Measurements from ENCODE around the gene NRXN2. TPM values are rescaled to one million over a fixed set of nuclear protein-coding genes. Genes with fewer than 3 reads are reported as not detected.

The NRXN2 gene
- total RNA-seq, 1 donor = 0.73 TPM

GRCh38 chr11:64694026-64694755 lies 28.8 kb downstream of the NRXN2 start:
- Histone ChIP-seq H3K4me1 (ENCODE audit: insufficient read depth, low read length) (peaks cover under 1% of the 10 kb centered on the region), H3K4me3 (ENCODE audit: low read length) (no peak overlapping the region), H3K9me3 (ENCODE audit: low read depth, low read length) (no peaks in the 10 kb centered on the region), H3K27me3 (ENCODE audit: insufficient read depth, low read length) (peaks cover 5% of the 10 kb centered on the region)

- Histone ChIP-seq H3K4me3 (ENCODE audit: low read length) (no peak overlapping the region), H3K4me1 (ENCODE audit: insufficient read depth, low read length) (peaks cover 11% of the 10 kb centered on the region), H3K9me3 (ENCODE audit: low read depth, low read length) (no peaks in the 10 kb centered on the region), H3K27me3 (ENCODE audit: insufficient read depth, low read length) (peaks cover 5% of the 10 kb centered on the region)
Measured at GRCh38 chr11:64692764-64693331, 30.1 kb downstream of the NRXN2 start.

GRCh38 chr11:64691543-64691942 lies 31.5 kb downstream of the NRXN2 start:
- Histone ChIP-seq H3K4me1 (ENCODE audit: insufficient read depth, low read length) (peaks cover 18% of the 10 kb centered on the region), H3K27me3 (ENCODE audit: insufficient read depth, low read length) (peaks cover 5% of the 10 kb centered on the region), H3K4me3 (ENCODE audit: low read length) (no peak overlapping the region), H3K9me3 (ENCODE audit: low read depth, low read length) (no peaks in the 10 kb centered on the region)

- Histone ChIP-seq H3K9me3 (ENCODE audit: low read depth, low read length) (no peaks in the 10 kb centered on the region), H3K27me3 (ENCODE audit: insufficient read depth, low read length) (peaks cover 5% of the 10 kb centered on the region), H3K4me1 (ENCODE audit: insufficient read depth, low read length) (peaks cover 18% of the 10 kb centered on the region), H3K4me3 (ENCODE audit: low read length) (no peak overlapping the region)
Measured at GRCh38 chr11:64690235-64690634, 32.8 kb downstream of the NRXN2 start.

GRCh38 chr11:64688534-64688982 lies 34.4 kb downstream of the NRXN2 start:
- Histone ChIP-seq H3K4me1 (ENCODE audit: insufficient read depth, low read length) (peaks cover 18% of the 10 kb centered on the region), H3K4me3 (ENCODE audit: low read length) (peak overlapping the region; percentile 23), H3K9me3 (ENCODE audit: low read depth, low read length) (no peaks in the 10 kb centered on the region), H3K27me3 (ENCODE audit: insufficient read depth, low read length) (peaks cover 4% of the 10 kb centered on the region)

- Histone ChIP-seq H3K27me3 (ENCODE audit: insufficient read depth, low read length) (no peaks in the 10 kb centered on the region), H3K4me3 (ENCODE audit: low read length) (no peak overlapping the region)
Measured at GRCh38 chr11:64687643-64688533, 35.1 kb downstream of the NRXN2 start.

GRCh38 chr11:64687204-64687603 lies 35.8 kb downstream of the NRXN2 start:
- Histone ChIP-seq H3K9me3 (ENCODE audit: low read depth, low read length) (no peaks in the 10 kb centered on the region), H3K27me3 (ENCODE audit: insufficient read depth, low read length) (no peaks in the 10 kb centered on the region), H3K4me1 (ENCODE audit: insufficient read depth, low read length) (peaks cover 18% of the 10 kb centered on the region), H3K4me3 (ENCODE audit: low read length) (no peak overlapping the region)

More at GRCh38 chr11:64687643-64688533, 35.1 kb downstream of the NRXN2 start:
- Histone ChIP-seq H3K9me3 (ENCODE audit: low read depth, low read length) (no peaks in the 10 kb centered on the region), H3K4me1 (ENCODE audit: insufficient read depth, low read length) (peaks cover 18% of the 10 kb centered on the region)

- Histone ChIP-seq H3K4me3 (ENCODE audit: low read length) (no peak overlapping the region), H3K27me3 (ENCODE audit: insufficient read depth, low read length) (no peaks in the 10 kb centered on the region), H3K9me3 (ENCODE audit: low read depth, low read length) (no peaks in the 10 kb centered on the region), H3K4me1 (ENCODE audit: insufficient read depth, low read length) (peaks cover 18% of the 10 kb centered on the region)
Measured at GRCh38 chr11:64686466-64687170, 36.4 kb downstream of the NRXN2 start.

- H3K27me3 ChIP-seq (ENCODE audit: insufficient read depth, low read length) = no peaks in the 10 kb centered on the region
- no peaks in the 10 kb centered on the region for H3K9me3 ChIP-seq (ENCODE audit: low read depth, low read length)
- H3K4me1 ChIP-seq (ENCODE audit: insufficient read depth, low read length) = peaks cover 18% of the 10 kb centered on the region
- H3K4me3 ChIP-seq (ENCODE audit: low read length) = no peak overlapping the region
Measured at GRCh38 chr11:64685536-64685935, 37.5 kb downstream of the NRXN2 start.

GRCh38 chr11:64684357-64684756 lies 38.6 kb downstream of the NRXN2 start:
- Histone ChIP-seq H3K4me1 (ENCODE audit: insufficient read depth, low read length) (peaks cover 18% of the 10 kb centered on the region), H3K9me3 (ENCODE audit: low read depth, low read length) (no peaks in the 10 kb centered on the region), H3K27me3 (ENCODE audit: insufficient read depth, low read length) (no peaks in the 10 kb centered on the region), H3K4me3 (ENCODE audit: low read length) (no peak overlapping the region)

GRCh38 chr11:64681171-64681570 lies 41.8 kb downstream of the NRXN2 start:
- Histone ChIP-seq H3K27me3 (ENCODE audit: insufficient read depth, low read length) (peaks cover 2% of the 10 kb centered on the region), H3K4me3 (ENCODE audit: low read length) (no peak overlapping the region), H3K4me1 (ENCODE audit: insufficient read depth, low read length) (peaks cover 4% of the 10 kb centered on the region), H3K9me3 (ENCODE audit: low read depth, low read length) (no peaks in the 10 kb centered on the region)

- Histone ChIP-seq H3K27me3 (ENCODE audit: insufficient read depth, low read length) (peaks cover 2% of the 10 kb centered on the region), H3K4me3 (ENCODE audit: low read length) (no peak overlapping the region), H3K4me1 (ENCODE audit: insufficient read depth, low read length) (peaks cover 14% of the 10 kb centered on the region), H3K9me3 (ENCODE audit: low read depth, low read length) (no peaks in the 10 kb centered on the region)
Measured at GRCh38 chr11:64679846-64680245, 43.2 kb downstream of the NRXN2 start.

- no peaks in the 10 kb centered on the region for H3K9me3 ChIP-seq (ENCODE audit: low read depth, low read length)
- peaks cover 14% of the 10 kb centered on the region for H3K4me1 ChIP-seq (ENCODE audit: insufficient read depth, low read length)
- H3K4me3 ChIP-seq (ENCODE audit: low read length) = no peak overlapping the region
- H3K27me3 ChIP-seq (ENCODE audit: insufficient read depth, low read length) = peaks cover 2% of the 10 kb centered on the region
Measured at GRCh38 chr11:64677441-64678023, 45.5 kb downstream of the NRXN2 start.

- no peaks in the 10 kb centered on the region for H3K9me3 ChIP-seq (ENCODE audit: low read depth, low read length)
- peaks cover 2% of the 10 kb centered on the region for H3K27me3 ChIP-seq (ENCODE audit: insufficient read depth, low read length)
- peaks cover 14% of the 10 kb centered on the region for H3K4me1 ChIP-seq (ENCODE audit: insufficient read depth, low read length)
- H3K4me3 ChIP-seq (ENCODE audit: low read length) = no peak overlapping the region
Measured at GRCh38 chr11:64676261-64676615, 46.8 kb downstream of the NRXN2 start.

Measured in mononuclear cell (primary cell).